Medulla oblongata (tissue), 1 donor: Measurements from ENCODE around the gene RPL37A.
A peak's percentile ranks its signal among the peaks of the same experiment; 100 is the strongest.
"Not testable (repeated sequence)": the region's sequence is repeated elsewhere in the genome, so short reads cannot be mapped to it uniquely, and the experiment has no call there.

ENCODE experiments used
- DNase-seq: peaks from one replicate; pipeline ENCODE4 v3.0.0-alpha.2; 2015; ENCODE audit errors: extremely low spot score

The RPL37A gene

GRCh38 chr2:216517447-216518225 lies 19.0 kb downstream of the RPL37A start:
- no peak for DNase-seq

DNA sequence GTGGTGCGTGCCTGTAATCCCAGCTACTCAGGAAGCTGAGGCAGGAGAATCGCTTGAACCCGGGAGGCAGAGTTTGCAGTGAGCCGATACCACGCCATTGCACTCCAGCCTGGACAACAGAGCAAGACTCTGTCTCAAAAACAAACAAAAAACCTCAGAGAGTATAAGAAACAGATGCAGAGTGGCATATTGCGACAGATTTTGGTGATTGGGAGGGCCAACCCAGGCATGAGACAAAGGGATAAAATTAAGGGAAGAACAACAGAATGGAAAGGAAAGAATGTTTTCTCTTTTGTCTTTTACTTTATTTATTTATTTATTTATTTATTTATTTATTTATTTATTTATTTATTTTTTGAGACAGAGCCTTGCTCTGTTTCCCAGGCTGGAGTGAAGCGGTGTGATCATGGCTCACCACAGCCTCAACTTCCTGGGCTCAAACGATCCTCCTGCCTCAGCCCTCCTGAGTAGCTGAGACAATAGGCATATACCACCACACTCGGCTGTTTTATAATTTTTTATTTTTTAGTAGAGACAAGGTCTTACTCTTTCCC lies 20.0 kb downstream of the RPL37A start:
- DNase-seq = not testable (repeated sequence)

GRCh38 chr2:216519154-216519762 lies 20.6 kb downstream of the RPL37A start:
- peak; percentile 90 for DNase-seq

GRCh38 chr2:216520112-216520511 lies 21.5 kb downstream of the RPL37A start:
- no peak for DNase-seq

GRCh38 chr2:216522892-216523502 lies 24.4 kb downstream of the RPL37A start:
- DNase-seq = no peak

GRCh38 chr2:216525972-216526371 lies 27.3 kb downstream of the RPL37A start:
- no peak for DNase-seq

- no peak for DNase-seq
These were observed 28.3 kb downstream of the RPL37A start for GRCh38 chr2:216526939-216527338.

- no peak for DNase-seq
These were observed 29.0 kb downstream of the RPL37A start for GRCh38 chr2:216527600-216527999.

GRCh38 chr2:216532562-216532961 lies 33.9 kb downstream of the RPL37A start:
- no peak for DNase-seq

- DNase-seq = no peak
These were observed 35.0 kb downstream of the RPL37A start for GRCh38 chr2:216533609-216534008.

DNA sequence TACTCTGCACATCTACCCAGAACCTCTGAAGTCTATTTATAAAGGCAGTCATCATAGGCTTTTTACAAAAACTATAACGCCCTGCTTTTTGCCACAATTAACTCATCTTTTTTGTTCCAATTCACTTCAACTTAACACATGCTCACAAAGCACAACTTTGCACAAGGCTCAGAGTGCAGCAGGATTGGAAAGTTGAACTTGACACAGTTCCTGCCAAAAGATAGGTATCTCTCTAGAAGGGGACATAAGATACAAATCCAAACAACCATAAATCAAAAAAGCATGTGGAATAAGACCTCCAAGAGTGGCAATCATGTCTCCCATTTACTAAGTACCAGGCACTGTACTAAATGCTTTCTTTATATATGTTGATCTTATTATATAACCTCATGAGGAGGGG lies 36.2 kb downstream of the RPL37A start:
- no peak for DNase-seq

DNA sequence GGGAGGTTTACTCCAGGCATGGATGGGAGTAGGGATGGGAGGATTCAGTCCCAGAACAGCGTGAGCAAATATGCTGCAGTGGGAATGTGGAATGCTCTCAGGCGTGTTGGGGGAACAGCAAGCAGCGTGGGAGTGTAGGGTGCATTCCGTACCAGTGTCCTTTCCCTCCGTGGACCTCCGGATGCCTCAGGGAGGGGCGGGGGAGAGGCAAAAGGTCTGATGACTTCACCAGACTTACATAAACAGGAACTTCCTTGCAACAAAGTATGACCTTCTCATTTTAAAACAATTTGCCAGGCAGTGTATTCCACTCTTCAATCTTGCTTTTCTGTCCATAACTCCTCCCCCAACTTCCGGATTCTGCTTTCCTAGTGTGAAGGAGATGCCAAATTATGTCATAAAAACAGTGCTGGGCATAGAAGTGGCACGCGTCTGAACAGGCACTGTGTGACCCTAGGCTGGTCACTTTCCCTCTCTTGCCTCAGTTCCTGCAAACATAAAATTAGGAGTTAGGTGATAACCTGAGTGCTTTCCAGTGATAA lies 36.9 kb downstream of the RPL37A start:
- no peak for DNase-seq

- no peak for DNase-seq
These were observed 38.1 kb downstream of the RPL37A start for GRCh38 chr2:216536734-216537210.

DNA sequence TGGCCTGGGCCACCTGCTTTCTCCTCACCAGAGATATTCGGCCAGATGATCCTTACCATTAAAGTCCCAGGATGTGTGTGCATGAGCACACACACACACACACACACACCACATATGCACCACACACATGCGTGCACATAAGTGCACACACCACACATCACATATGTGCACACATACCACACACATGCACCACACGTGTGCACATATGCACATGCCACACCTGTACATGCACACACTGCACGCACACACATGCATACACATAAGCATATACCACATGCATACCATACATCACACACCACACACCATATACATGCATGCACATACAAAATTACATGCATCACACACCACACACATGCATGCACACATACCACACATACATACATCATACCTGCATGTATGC lies 38.7 kb downstream of the RPL37A start:
- no peak for DNase-seq

DNA sequence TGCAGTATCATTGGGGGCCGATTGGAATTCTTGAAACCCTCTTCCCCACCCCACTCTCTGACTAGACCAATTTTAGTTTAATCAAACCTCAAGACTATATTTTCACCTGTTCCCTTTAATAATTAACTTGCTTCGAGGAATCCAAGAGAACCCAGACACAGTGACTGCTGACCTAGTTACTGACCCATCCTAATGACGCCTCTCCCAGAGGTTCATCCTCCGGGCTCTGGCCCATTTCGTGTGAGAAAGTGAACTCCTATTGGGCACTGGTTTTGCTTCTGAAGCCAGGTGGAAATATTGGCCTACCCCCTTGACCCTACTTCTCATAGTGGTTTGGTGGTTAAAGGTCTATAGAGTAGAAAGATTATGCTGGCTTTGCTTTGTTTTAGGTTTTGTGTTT lies 39.9 kb downstream of the RPL37A start:
- no peak for DNase-seq

DNA sequence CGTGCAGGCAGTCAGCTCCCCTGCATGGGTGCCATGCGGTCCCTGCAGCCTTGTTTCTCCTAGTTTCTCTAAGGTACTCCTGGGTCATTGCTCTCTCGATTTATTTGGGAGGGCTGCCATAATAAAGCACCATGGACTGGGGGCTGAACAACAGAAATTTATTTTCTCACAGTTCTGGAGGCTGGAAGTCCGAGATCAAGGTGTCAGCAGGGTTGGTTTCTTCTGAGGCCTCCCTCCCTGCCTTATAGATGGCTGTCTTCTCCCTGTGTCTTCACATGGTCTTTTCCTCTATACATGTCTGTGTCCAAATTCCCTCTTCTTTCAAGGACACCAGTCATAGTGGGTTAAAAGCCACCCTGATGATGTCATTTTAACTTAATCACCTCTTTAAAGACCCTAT lies 40.5 kb downstream of the RPL37A start:
- DNase-seq = no peak

- DNase-seq = no peak
These were observed 41.2 kb downstream of the RPL37A start for GRCh38 chr2:216539791-216540241.

- DNase-seq = no peak
These were observed 42.3 kb downstream of the RPL37A start for GRCh38 chr2:216540920-216541319.

GRCh38 chr2:216541505-216541904 lies 42.9 kb downstream of the RPL37A start:
- DNase-seq = no peak

- no peak for DNase-seq
These were observed 46.7 kb downstream of the RPL37A start for GRCh38 chr2:216545359-216545758.

- no peak for DNase-seq
These were observed 47.6 kb downstream of the RPL37A start for GRCh38 chr2:216546241-216546640.
